H1 (cell line): ENCODE measurements around the gene DAND5. TPM values are rescaled to one million over a fixed set of nuclear protein-coding genes. Genes with fewer than 3 reads are reported as not detected.

Experiments used
- CTCF ChIA-PET: fragments of 300-600 bp; sonication (Branson Sonifier 250); formaldehyde crosslinking; loops from one replicate; lab custom pipeline; 2021; ENCODE audit not compliant: partially characterized antibody; lab: Charles Lee
- POLR2A ChIA-PET: fragments of 300-600 bp; sonication (Branson Sonifier 250); formaldehyde crosslinking; loops from one replicate; lab custom pipeline; 2021; ENCODE audit warnings: inconsistent platforms; ENCODE audit not compliant: partially characterized antibody; lab: Charles Lee
- DNase-seq, 2 experiments: peaks; one replicate each; pipeline versions ENCODE4 v3.0.0 to v3.0.0-alpha.2; 2010 to 2022; ENCODE audit warnings: low spot score in 2 of 2, low read depth in 1 of 2, mixed read lengths in 1 of 2
- FAIRE-seq: peaks from 2 replicates; lab custom pipeline; 2011; peaks lifted over from hg19 to GRCh38; lab: Jason Lieb, UNC
- H2AFZ ChIP-seq: 2 replicates; pipeline ENCODE4 v1.8.1; 2012; ENCODE audit warnings: low read length, inconsistent platforms
- H2AK5ac ChIP-seq: 2 replicates; pipeline ENCODE4 v1.6.1; 2013; ENCODE audit warnings: low read depth, low read length
- H2BK120ac ChIP-seq: replicated peaks from 2 replicates; pipeline ENCODE3; 2013; ENCODE audit warnings: low read depth, low read length, inconsistent platforms
- H2BK12ac ChIP-seq: 2 replicates; pipeline ENCODE4 v1.6.1; 2013; ENCODE audit warnings: low read depth, low read length
- H2BK15ac ChIP-seq: 2 replicates; pipeline ENCODE4 v1.6.1; 2013; ENCODE audit warnings: low read length
- H2BK20ac ChIP-seq: 2 replicates; pipeline ENCODE4 v1.6.1; 2013; ENCODE audit warnings: low read length
- H2BK5ac ChIP-seq: 2 replicates; pipeline ENCODE4 v1.6.1; 2013; ENCODE audit warnings: low read depth, low read length
- H3K14ac ChIP-seq: 2 replicates; pipeline ENCODE4 v1.6.1; 2013; ENCODE audit warnings: inconsistent platforms; ENCODE audit not compliant: insufficient read length
- H3K18ac ChIP-seq: 2 replicates; pipeline ENCODE4 v1.6.1; 2013; ENCODE audit warnings: low read length; ENCODE audit errors: extremely low read depth
- H3K23ac ChIP-seq: 2 replicates; pipeline ENCODE4 v1.6.1; 2013; ENCODE audit warnings: inconsistent platforms; ENCODE audit not compliant: insufficient read length
- H3K23me2 ChIP-seq: 2 replicates; pipeline ENCODE4 v1.6.1; 2013; ENCODE audit warnings: low read depth, low read length
- H3K27ac ChIP-seq: 2 replicates; pipeline ENCODE4 v1.6.1; 2011; ENCODE audit warnings: low read depth, low read length, inconsistent platforms
- H3K27me3 ChIP-seq, 4 experiments: replicated peaks in 1 of 4; 1 replicate in 1 of 4; 2 replicates in 3 of 4; pipeline versions ENCODE4 v1.6.1 to v1.8.1; 2011 to 2013; ENCODE audit warnings: low read length in 3 of 4, mild to moderate bottlenecking in 3 of 4, inconsistent platforms in 2 of 4, mixed read lengths in 2 of 4, moderate library complexity in 1 of 4; ENCODE audit not compliant: control insufficient read depth in 3 of 4, insufficient read depth in 3 of 4; ENCODE audit errors: extremely low read depth in 1 of 4
- H3K36me3 ChIP-seq, 4 experiments: 2 replicates each; pipeline versions ENCODE4 v1.6.1 to v1.8.1; 2011 to 2013; ENCODE audit warnings: mild to moderate bottlenecking in 4 of 4, low read length in 3 of 4, moderate library complexity in 2 of 4, control low read depth in 1 of 4, inconsistent platforms in 1 of 4; ENCODE audit not compliant: insufficient read depth in 4 of 4, control insufficient read depth in 2 of 4
- H3K4ac ChIP-seq: replicated peaks from 2 replicates; pipeline ENCODE3; 2013; ENCODE audit warnings: low read length, low read depth, mixed read lengths, inconsistent platforms; ENCODE audit not compliant: insufficient read length
- H3K4me1 ChIP-seq, 4 experiments: replicated peaks in 1 of 4; 1 replicate in 1 of 4; 2 replicates in 3 of 4; pipeline versions ENCODE4 v1.6.1 to v1.8.1; 2011 to 2013; ENCODE audit warnings: low read length in 3 of 4, inconsistent platforms in 2 of 4, mixed read lengths in 1 of 4; ENCODE audit not compliant: insufficient read depth in 4 of 4, control insufficient read depth in 3 of 4
- H3K4me2 ChIP-seq, 2 experiments: 2 replicates each; pipeline versions ENCODE4 v1.6.1 to v1.8.1; 2011 to 2013; ENCODE audit warnings: low read depth in 2 of 2, low read length in 2 of 2, control low read depth in 1 of 2, inconsistent platforms in 1 of 2, mild to moderate bottlenecking in 1 of 2; ENCODE audit not compliant: insufficient read depth in 1 of 2
- H3K4me3 ChIP-seq, 4 experiments: fragments of 200-600, 300-600 bp in 1 of 4; sonication (generic), shearing (Covaris generic), sonication (Bioruptor Twin) in 1 of 4; 2 replicates each; pipeline versions ENCODE4 v1.5.1 to v1.8.1; 2011 to 2016; ENCODE audit warnings: low read length in 4 of 4, low read depth in 3 of 4, control low read depth in 2 of 4, inconsistent platforms in 2 of 4, mild to moderate bottlenecking in 2 of 4, mixed read lengths in 1 of 4, moderate library complexity in 1 of 4; ENCODE audit not compliant: insufficient read depth in 2 of 4; ENCODE audit errors: extremely low read depth in 1 of 4
- H3K56ac ChIP-seq: replicated peaks from 2 replicates; pipeline ENCODE3; 2013; ENCODE audit warnings: low read depth, mild to moderate bottlenecking, mixed read lengths, low read length, inconsistent platforms; ENCODE audit not compliant: insufficient read length
- H3K79me1 ChIP-seq: 2 replicates; pipeline ENCODE4 v1.6.1; 2013; ENCODE audit warnings: low read depth, low read length, control low read depth
- H3K79me2 ChIP-seq, 2 experiments: 2 replicates each; pipeline versions ENCODE4 v1.6.1 to v1.8.1; 2012 to 2013; ENCODE audit warnings: low read length in 2 of 2, mild to moderate bottlenecking in 2 of 2, inconsistent platforms in 1 of 2; ENCODE audit not compliant: insufficient read depth in 2 of 2, control insufficient read depth in 1 of 2
- H3K9ac ChIP-seq, 4 experiments: replicated peaks in 1 of 4; 1 replicate in 1 of 4; 2 replicates in 3 of 4; pipeline versions ENCODE4 v1.6.1 to v1.8.1; 2011 to 2013; ENCODE audit warnings: low read depth in 3 of 4, low read length in 3 of 4, control low read depth in 2 of 4, mild to moderate bottlenecking in 2 of 4, moderate library complexity in 2 of 4, inconsistent platforms in 1 of 4; ENCODE audit errors: extremely low read depth in 1 of 4
- H3K9me3 ChIP-seq, 2 experiments: 2 replicates each; pipeline versions ENCODE4 v1.6.1 to v1.8.1; 2012 to 2013; ENCODE audit warnings: mild to moderate bottlenecking in 2 of 2, moderate library complexity in 2 of 2, control low read depth in 1 of 2, inconsistent platforms in 1 of 2, low read depth in 1 of 2, low read length in 1 of 2, mixed read lengths in 1 of 2; ENCODE audit not compliant: insufficient read depth in 2 of 2
- H4K20me1 ChIP-seq, 2 experiments: replicated peaks in 1 of 2; 2 replicates each; pipeline versions ENCODE3 to v1.8.1; 2011 to 2013; ENCODE audit warnings: inconsistent platforms in 2 of 2, low read length in 2 of 2, mild to moderate bottlenecking in 1 of 2; ENCODE audit not compliant: insufficient read depth in 2 of 2, control insufficient read depth in 1 of 2
- H4K5ac ChIP-seq: 2 replicates; pipeline ENCODE4 v1.6.1; 2013; ENCODE audit warnings: low read length, low read depth, mixed read lengths, inconsistent platforms; ENCODE audit not compliant: insufficient read length
- H4K8ac ChIP-seq: 2 replicates; pipeline ENCODE4 v1.8.0; 2013; ENCODE audit warnings: mild to moderate bottlenecking, moderate library complexity, low read length, inconsistent platforms; ENCODE audit not compliant: insufficient read depth; ENCODE audit errors: extremely low read depth
- H4K91ac ChIP-seq: replicated peaks from 2 replicates; pipeline ENCODE3; 2013; ENCODE audit warnings: low read length, mixed read lengths, inconsistent platforms; ENCODE audit not compliant: insufficient read length
- EGR1 ChIP-seq: IDR thresholded peaks from 2 replicates; pipeline ENCODE4 v1.6.1; 2011; ENCODE audit warnings: low read depth, low read length, borderline replicate concordance
- JUND ChIP-seq: IDR thresholded peaks from 2 replicates; pipeline ENCODE4 v1.6.1; 2011; ENCODE audit warnings: mild to moderate bottlenecking, improper control_type of control experiment, low read length
- KDM4A ChIP-seq: IDR thresholded peaks from one replicate; pipeline ENCODE4 v1.7.1; 2012; ENCODE audit warnings: low read depth, mild to moderate bottlenecking, moderate library complexity, low read length, inconsistent platforms; ENCODE audit not compliant: severe bottlenecking
- TAF7 ChIP-seq: optimal IDR thresholded peaks from 2 replicates; pipeline ENCODE3; 2011; ENCODE audit warnings: low read depth, mild to moderate bottlenecking, inconsistent platforms, low read length, moderate library complexity, borderline replicate concordance
- TEAD4 ChIP-seq: IDR thresholded peaks from 2 replicates; pipeline ENCODE4 v1.6.1; 2012; ENCODE audit warnings: low read depth, low read length, inconsistent platforms, mixed read lengths
- WGBS, 2 experiments: shearing (Covaris generic) in 1 of 2; methylation state at CpG; one replicate each; pipeline versions ENCODE4 v1.1.6 to v1.1.7; 2013 to 2015; ENCODE audit warnings: low lambda C conversion rate in 2 of 2, mixed read lengths in 2 of 2, inconsistent platforms in 1 of 2, low coverage in 1 of 2, missing lambda C conversion rate in 1 of 2; ENCODE audit not compliant: insufficient replicate concordance in 2 of 2, insufficient coverage in 1 of 2, insufficient read length in 1 of 2; ENCODE audit errors: extremely low coverage in 1 of 2, missing lambda C conversion rate in 1 of 2; 5-methylcytosine and 5-hydroxymethylcytosine counted together
- polyA plus RNA-seq, 7 experiments: library from polyadenylated mRNA; depleted of rRNA in 3 of 7; stranded (reverse) in 5 of 7; unstranded in 2 of 7; fragments of >200 nt in 5 of 7; fragments of 200-250 nt in 2 of 7; gene quantifications; 1 replicate in 5 of 7; 2 replicates in 1 of 7; 4 replicates in 1 of 7; pipeline versions ENCODE4 v1.2.1 to v1.2.3, GENCODE V29; 2011 to 2013; ENCODE audit warnings: missing spikeins in 2 of 7, mixed read lengths in 2 of 7
- total RNA-seq: library from RNA; stranded (reverse); fragmentation: NEBNext Ultra II Directional; extraction: Animal tissue kit (Norgen Biotek cat#: 25700); gene quantifications from 2 replicates; pipeline ENCODE4 v1.2.1, GENCODE V29; 2021
- TF ChIP-seq, protein P1 (sequence below): IDR thresholded peaks from 2 replicates; pipeline ENCODE4 v1.6.1; 2012; ENCODE audit warnings: inconsistent platforms
- TF ChIP-seq, protein P2 (sequence below): IDR thresholded peaks from 2 replicates; pipeline ENCODE4 v1.6.1; 2011; ENCODE audit warnings: low read depth, mild to moderate bottlenecking, low read length; ENCODE audit not compliant: insufficient read depth

The DAND5 gene
- total and polyA plus RNA-seq, 2 of the 8 experiments (the other 6 are each of a cell fraction or from before 2014, with no cell fraction given) = 0.14 to 0.17 TPM

DNA sequence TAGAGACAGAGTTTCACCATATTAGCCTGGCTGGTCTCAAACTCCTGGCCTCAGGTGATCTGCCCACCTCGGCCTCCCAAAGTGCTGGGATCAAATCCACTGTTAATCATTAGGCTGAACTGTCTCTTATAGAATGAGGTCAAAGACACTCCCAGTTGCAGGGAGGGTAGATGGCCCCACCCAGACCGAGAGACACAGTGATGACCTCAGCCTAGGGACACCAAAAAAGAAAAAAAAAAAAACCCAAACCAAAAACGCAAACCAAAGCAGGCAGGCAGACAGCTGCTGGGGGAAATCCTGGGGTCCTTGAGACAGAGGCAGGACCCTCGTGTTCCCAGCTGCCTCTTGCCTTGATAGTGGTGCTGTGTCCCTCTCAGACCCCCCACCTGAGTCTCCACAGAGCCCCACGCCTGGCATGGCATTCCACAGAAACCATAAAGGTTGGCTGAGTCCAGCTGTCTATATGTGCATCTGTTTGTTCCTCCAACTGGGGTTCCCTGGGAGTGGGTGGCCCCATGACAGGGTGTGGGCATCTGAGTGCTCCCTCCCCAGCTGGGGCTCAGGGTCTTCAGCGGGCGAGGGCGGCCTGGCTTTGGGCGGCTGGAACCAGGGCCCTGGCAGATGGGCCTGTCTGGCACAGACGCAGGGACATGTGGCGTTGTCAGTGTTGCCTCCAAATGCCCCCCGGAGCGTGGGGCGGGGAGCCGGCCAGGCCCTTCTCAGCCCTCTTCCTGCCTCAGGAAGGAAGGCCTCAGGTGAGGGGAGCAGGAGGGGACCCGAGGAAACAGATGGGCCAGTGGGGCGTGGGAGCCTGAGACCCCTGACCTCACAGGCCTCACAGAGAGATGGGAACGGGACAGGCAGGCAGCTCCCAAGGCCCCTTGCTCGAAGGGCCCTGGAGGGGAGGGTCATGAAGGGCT lies 5.2 kb downstream of the DAND5 start:
- Histone ChIP-seq H3K27me3 (no peaks in the 10 kb centered on the region), H2BK12ac (no peak overlapping the region), H3K9me3 (no peaks in the 10 kb centered on the region), H2BK120ac (no peak overlapping the region), H3K14ac (no peak overlapping the region), H3K27ac (no peak overlapping the region), H2AFZ (no peak overlapping the region), H2BK20ac (no peak overlapping the region), H3K56ac (no peak overlapping the region), H3K18ac (no peak overlapping the region), H4K20me1 (no peaks in the 10 kb centered on the region), H4K5ac (no peak overlapping the region), H3K4me2 (no peak overlapping the region), H2BK5ac (no peak overlapping the region), H4K8ac (peak overlapping the region; percentile 71; the same call in 1 of the 2 replicates), H3K79me1 (no peaks in the 10 kb centered on the region), H2BK15ac (no peak overlapping the region), H3K4me1 (peaks cover 0 to 2% (median 0%) of the 10 kb centered on the region in 4 experiments; a peak in 2 of 7 replicates), H3K23ac (no peak overlapping the region), H4K91ac (no peak overlapping the region), H3K36me3 (no peaks in the 10 kb centered on the region), H3K9ac (no peak overlapping the region), H3K23me2 (no peaks in the 10 kb centered on the region), H3K4me3 (no peak overlapping the region), H3K4ac (no peak overlapping the region), H2AK5ac (no peak overlapping the region), H3K79me2 (no peaks in the 10 kb centered on the region)
- TF ChIP-seq, protein P1, sequence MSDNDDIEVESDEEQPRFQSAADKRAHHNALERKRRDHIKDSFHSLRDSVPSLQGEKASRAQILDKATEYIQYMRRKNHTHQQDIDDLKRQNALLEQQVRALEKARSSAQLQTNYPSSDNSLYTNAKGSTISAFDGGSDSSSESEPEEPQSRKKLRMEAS = no peak
- no peak for TF ChIP-seq TEAD4
- TF ChIP-seq, protein P2, sequence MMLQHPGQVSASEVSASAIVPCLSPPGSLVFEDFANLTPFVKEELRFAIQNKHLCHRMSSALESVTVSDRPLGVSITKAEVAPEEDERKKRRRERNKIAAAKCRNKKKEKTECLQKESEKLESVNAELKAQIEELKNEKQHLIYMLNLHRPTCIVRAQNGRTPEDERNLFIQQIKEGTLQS = no peak
- no peak for TF ChIP-seq KDM4A
- TF ChIP-seq JUND = no peak
- no peak for TF ChIP-seq TAF7
- TF ChIP-seq EGR1 = no peak
- POLR2A ChIA-PET = no interaction called here
- FAIRE-seq (no peak), DNase-seq (no peak)
- WGBS, 2 experiments = 85% methylated on average over 19 of the region's 19 CpGs; no CpG with 5 or more reads in 1 of the 2 experiments
- CTCF ChIA-PET = interaction anchor here (0.7 to 16.3 kb wide), 9 partner anchors 8 to 318 kb away, joined by 3 to 431 read pairs (median 47); partner anchors contain the start of genes DAND5 and LYL1
